Lower leg skin (tissue), 3 donors: ENCODE measurements around the gene PRKCE.

Experiments used
- CTCF ChIP-seq, 3 donors: fragments of 450-650 bp; IDR thresholded peaks; one replicate each; pipeline ENCODE4 v1.5.1; 2016; ENCODE audit warnings: antibody characterized with exemption in 3 of 3, mild to moderate bottlenecking in 3 of 3, moderate library complexity in 2 of 3
- POLR2A ChIP-seq, 2 donors: fragments of 450-650 bp; IDR thresholded peaks; one replicate each; pipeline ENCODE4 v1.6.1; 2016 to 2017; ENCODE audit warnings: antibody characterized with exemption in 2 of 2, mild to moderate bottlenecking in 1 of 2, moderate library complexity in 1 of 2

GRCh38 chr2:45754131-45755010, 102.9 kb downstream of the PRKCE start:
- TF ChIP-seq CTCF (IDR thresholded peaks at IDR 0.05) (no peak), POLR2A (IDR thresholded peaks at IDR 0.05) (no peak)
